HG03039 (cell line): ENCODE data around the gene CD36.

ENCODE experiments used
- ATAC-seq: cut with Tn5 transposase; IDR thresholded peaks from one replicate; pipeline ENCODE4 v1.9.1; 2021; ENCODE audit warnings: mild to moderate bottlenecking, moderate library complexity; ENCODE audit not compliant: unreplicated experiment

The CD36 gene

GRCh38 chr7:80623503-80624252 lies 14.8 kb upstream of the CD36 start:
- ATAC-seq = no peak

- ATAC-seq = no peak
Measured at GRCh38 chr7:80624763-80625162, 13.7 kb upstream of the CD36 start.

- no peak for ATAC-seq
Measured at GRCh38 chr7:80629023-80629422, 9.4 kb upstream of the CD36 start.

GRCh38 chr7:80630608-80631405 lies 7.6 kb upstream of the CD36 start:
- no peak for ATAC-seq

GRCh38 chr7:80631421-80631820 lies 7.0 kb upstream of the CD36 start:
- ATAC-seq = no peak

GRCh38 chr7:80632139-80632538 lies 6.3 kb upstream of the CD36 start:
- ATAC-seq = no peak

GRCh38 chr7:80632819-80633218 lies 5.6 kb upstream of the CD36 start:
- no peak for ATAC-seq

- no peak for ATAC-seq
Measured at GRCh38 chr7:80634505-80634904, 3.9 kb upstream of the CD36 start.

- no peak for ATAC-seq
Measured at GRCh38 chr7:80635533-80635932, 2.9 kb upstream of the CD36 start.

GRCh38 chr7:80635998-80636397 lies 2.4 kb upstream of the CD36 start:
- ATAC-seq = no peak

- ATAC-seq = no peak
Measured at GRCh38 chr7:80636709-80637108, 1.7 kb upstream of the CD36 start.

- ATAC-seq = no peak
Measured at GRCh38 chr7:80637454-80637853, 988 bp upstream of the CD36 start.

GRCh38 chr7:80639011-80639410 lies 569 bp downstream of the CD36 start:
- no peak for ATAC-seq

GRCh38 chr7:80640846-80641245 lies 2.4 kb downstream of the CD36 start:
- ATAC-seq = no peak

- no peak for ATAC-seq
Measured at GRCh38 chr7:80641548-80641947, 3.1 kb downstream of the CD36 start.

GRCh38 chr7:80642871-80643270 lies 4.4 kb downstream of the CD36 start:
- no peak for ATAC-seq

GRCh38 chr7:80643336-80643915 lies 5.0 kb downstream of the CD36 start:
- no peak for ATAC-seq

GRCh38 chr7:80644054-80644453 lies 5.6 kb downstream of the CD36 start:
- no peak for ATAC-seq

- ATAC-seq = no peak
Measured at GRCh38 chr7:80646083-80646865, 7.8 kb downstream of the CD36 start.

GRCh38 chr7:80647436-80647835 lies 9.0 kb downstream of the CD36 start:
- ATAC-seq = no peak

- no peak for ATAC-seq
Measured at GRCh38 chr7:80648031-80648600, 9.7 kb downstream of the CD36 start.
